GM23338 (cell line): ENCODE results near the gene ERBB4.

Experiments used
- CREB1 ChIP-seq: fragments of 250-450 bp; sonication (Bioruptor Pico); IDR thresholded peaks from 2 replicates; pipeline ENCODE4 v1.5.0; 2020; ENCODE audit warnings: low read depth, mild to moderate bottlenecking, moderate library complexity
- EZH2 ChIP-seq: fragments of 200-600 bp; sonication (generic); IDR thresholded peaks from one replicate; pipeline ENCODE4 v1.8.0; 2017; ENCODE audit warnings: antibody characterized with exemption, mild to moderate bottlenecking, low read depth; ENCODE audit not compliant: unreplicated experiment
- EZH2phosphoT487 ChIP-seq: fragments of 200-600 bp; sonication (generic); IDR thresholded peaks from one replicate; pipeline ENCODE4 v1.8.1; 2018; ENCODE audit warnings: antibody characterized with exemption; ENCODE audit not compliant: unreplicated experiment
- JUNB ChIP-seq: IDR thresholded peaks from one replicate; pipeline ENCODE4 v1.6.1; 2016; ENCODE audit warnings: antibody characterized with exemption; ENCODE audit not compliant: unreplicated experiment
- NANOG ChIP-seq: IDR thresholded peaks from 2 replicates; pipeline ENCODE4 v1.6.1; 2016; ENCODE audit warnings: antibody characterized with exemption, borderline replicate concordance
- POLR2AphosphoS5 ChIP-seq: IDR thresholded peaks from 2 replicates; pipeline ENCODE4 v1.6.1; 2016; ENCODE audit warnings: antibody characterized with exemption, low read depth
- STAT1 ChIP-seq: IDR thresholded peaks from one replicate; pipeline ENCODE4 v1.6.1; 2016; ENCODE audit warnings: antibody characterized with exemption; ENCODE audit not compliant: unreplicated experiment
- ZNF114 ChIP-seq: fragments of 250-450 bp; sonication (Bioruptor Pico); IDR thresholded peaks from 2 replicates; pipeline ENCODE4 v1.5.0; 2020; ENCODE audit warnings: mild to moderate bottlenecking, moderate library complexity
- ZNF331 ChIP-seq: fragments of 250-450 bp; sonication (Bioruptor Pico); IDR thresholded peaks from 2 replicates; pipeline ENCODE4 v1.5.0; 2020; ENCODE audit warnings: low read depth, mild to moderate bottlenecking, moderate library complexity
- ZNF462 ChIP-seq: fragments of 250-450 bp; sonication (Bioruptor Pico); IDR thresholded peaks from 2 replicates; pipeline ENCODE4 v1.5.0; 2020; ENCODE audit warnings: mild to moderate bottlenecking, moderate library complexity
- TF ChIP-seq, protein P1 (sequence below), 2 experiments: fragments of 200-600 bp in 1 of 2; sonication (generic) in 1 of 2; conservative IDR thresholded peaks; 2 replicates each; pipeline versions ENCODE4 v1.5.1 to v1.6.1; 2016 to 2017; ENCODE audit warnings: antibody characterized with exemption in 2 of 2, low read depth in 2 of 2, mild to moderate bottlenecking in 2 of 2, moderate library complexity in 1 of 2
- TF ChIP-seq, protein P2 (sequence below): IDR thresholded peaks from 2 replicates; pipeline ENCODE4 v1.6.1; 2016; ENCODE audit warnings: antibody characterized with exemption
- TF ChIP-seq, protein P3 (sequence below): IDR thresholded peaks from one replicate; pipeline ENCODE4 v1.6.1; 2018; ENCODE audit warnings: antibody characterized with exemption; ENCODE audit not compliant: unreplicated experiment

- TF ChIP-seq, protein P1, sequence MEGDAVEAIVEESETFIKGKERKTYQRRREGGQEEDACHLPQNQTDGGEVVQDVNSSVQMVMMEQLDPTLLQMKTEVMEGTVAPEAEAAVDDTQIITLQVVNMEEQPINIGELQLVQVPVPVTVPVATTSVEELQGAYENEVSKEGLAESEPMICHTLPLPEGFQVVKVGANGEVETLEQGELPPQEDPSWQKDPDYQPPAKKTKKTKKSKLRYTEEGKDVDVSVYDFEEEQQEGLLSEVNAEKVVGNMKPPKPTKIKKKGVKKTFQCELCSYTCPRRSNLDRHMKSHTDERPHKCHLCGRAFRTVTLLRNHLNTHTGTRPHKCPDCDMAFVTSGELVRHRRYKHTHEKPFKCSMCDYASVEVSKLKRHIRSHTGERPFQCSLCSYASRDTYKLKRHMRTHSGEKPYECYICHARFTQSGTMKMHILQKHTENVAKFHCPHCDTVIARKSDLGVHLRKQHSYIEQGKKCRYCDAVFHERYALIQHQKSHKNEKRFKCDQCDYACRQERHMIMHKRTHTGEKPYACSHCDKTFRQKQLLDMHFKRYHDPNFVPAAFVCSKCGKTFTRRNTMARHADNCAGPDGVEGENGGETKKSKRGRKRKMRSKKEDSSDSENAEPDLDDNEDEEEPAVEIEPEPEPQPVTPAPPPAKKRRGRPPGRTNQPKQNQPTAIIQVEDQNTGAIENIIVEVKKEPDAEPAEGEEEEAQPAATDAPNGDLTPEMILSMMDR (conservative IDR thresholded peaks at IDR 0.05; ENCODE audit: low read depth in 2 of 2) = peak; percentile 42 to 43
- no peak for TF ChIP-seq POLR2AphosphoS5
- TF ChIP-seq EZH2 = no peak
- TF ChIP-seq EZH2phosphoT487 = no peak
- no peak for TF ChIP-seq CREB1 (CRISPR knock-in tag)
- no peak for TF ChIP-seq JUNB
- TF ChIP-seq, protein P2, sequence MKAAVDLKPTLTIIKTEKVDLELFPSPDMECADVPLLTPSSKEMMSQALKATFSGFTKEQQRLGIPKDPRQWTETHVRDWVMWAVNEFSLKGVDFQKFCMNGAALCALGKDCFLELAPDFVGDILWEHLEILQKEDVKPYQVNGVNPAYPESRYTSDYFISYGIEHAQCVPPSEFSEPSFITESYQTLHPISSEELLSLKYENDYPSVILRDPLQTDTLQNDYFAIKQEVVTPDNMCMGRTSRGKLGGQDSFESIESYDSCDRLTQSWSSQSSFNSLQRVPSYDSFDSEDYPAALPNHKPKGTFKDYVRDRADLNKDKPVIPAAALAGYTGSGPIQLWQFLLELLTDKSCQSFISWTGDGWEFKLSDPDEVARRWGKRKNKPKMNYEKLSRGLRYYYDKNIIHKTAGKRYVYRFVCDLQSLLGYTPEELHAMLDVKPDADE = no peak
- TF ChIP-seq, protein P3, sequence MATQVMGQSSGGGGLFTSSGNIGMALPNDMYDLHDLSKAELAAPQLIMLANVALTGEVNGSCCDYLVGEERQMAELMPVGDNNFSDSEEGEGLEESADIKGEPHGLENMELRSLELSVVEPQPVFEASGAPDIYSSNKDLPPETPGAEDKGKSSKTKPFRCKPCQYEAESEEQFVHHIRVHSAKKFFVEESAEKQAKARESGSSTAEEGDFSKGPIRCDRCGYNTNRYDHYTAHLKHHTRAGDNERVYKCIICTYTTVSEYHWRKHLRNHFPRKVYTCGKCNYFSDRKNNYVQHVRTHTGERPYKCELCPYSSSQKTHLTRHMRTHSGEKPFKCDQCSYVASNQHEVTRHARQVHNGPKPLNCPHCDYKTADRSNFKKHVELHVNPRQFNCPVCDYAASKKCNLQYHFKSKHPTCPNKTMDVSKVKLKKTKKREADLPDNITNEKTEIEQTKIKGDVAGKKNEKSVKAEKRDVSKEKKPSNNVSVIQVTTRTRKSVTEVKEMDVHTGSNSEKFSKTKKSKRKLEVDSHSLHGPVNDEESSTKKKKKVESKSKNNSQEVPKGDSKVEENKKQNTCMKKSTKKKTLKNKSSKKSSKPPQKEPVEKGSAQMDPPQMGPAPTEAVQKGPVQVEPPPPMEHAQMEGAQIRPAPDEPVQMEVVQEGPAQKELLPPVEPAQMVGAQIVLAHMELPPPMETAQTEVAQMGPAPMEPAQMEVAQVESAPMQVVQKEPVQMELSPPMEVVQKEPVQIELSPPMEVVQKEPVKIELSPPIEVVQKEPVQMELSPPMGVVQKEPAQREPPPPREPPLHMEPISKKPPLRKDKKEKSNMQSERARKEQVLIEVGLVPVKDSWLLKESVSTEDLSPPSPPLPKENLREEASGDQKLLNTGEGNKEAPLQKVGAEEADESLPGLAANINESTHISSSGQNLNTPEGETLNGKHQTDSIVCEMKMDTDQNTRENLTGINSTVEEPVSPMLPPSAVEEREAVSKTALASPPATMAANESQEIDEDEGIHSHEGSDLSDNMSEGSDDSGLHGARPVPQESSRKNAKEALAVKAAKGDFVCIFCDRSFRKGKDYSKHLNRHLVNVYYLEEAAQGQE = no peak
- TF ChIP-seq NANOG = no peak
- TF ChIP-seq ZNF331 (CRISPR knock-in tag) = no peak
- TF ChIP-seq ZNF114 = no peak
- no peak for TF ChIP-seq ZNF462 (CRISPR knock-in tag)
- no peak for TF ChIP-seq STAT1
Observed at GRCh38 chr2:211944572-211944971, 594.0 kb downstream of the ERBB4 start.
